Chondrocyte (in vitro differentiated cells): ENCODE data around the gene SP100. TPM values are rescaled to one million over a fixed set of nuclear protein-coding genes. Genes with fewer than 3 reads are reported as not detected.

Experiments
- DNase-seq: peaks from one replicate; pipeline ENCODE4 v3.0.0; 2021; ENCODE audit warnings: mixed read lengths, low spot score
- H3K27ac Mint-ChIP-seq: one replicate; pipeline ENCODE4 v1.8.0; 2021; ENCODE audit warnings: mild to moderate bottlenecking, moderate library complexity, mixed read lengths; ENCODE audit not compliant: unreplicated experiment
- H3K27me3 Mint-ChIP-seq: 2 replicates; pipeline ENCODE4 v1.8.0; 2021; ENCODE audit warnings: low read depth, mixed read lengths
- H3K36me3 Mint-ChIP-seq: 2 replicates; pipeline ENCODE4 v1.8.0; 2021; ENCODE audit warnings: low read depth, mixed read lengths
- H3K4me1 Mint-ChIP-seq: 2 replicates; pipeline ENCODE4 v1.8.0; 2021; ENCODE audit warnings: low read depth, mild to moderate bottlenecking, mixed read lengths
- H3K4me3 Mint-ChIP-seq: one replicate; pipeline ENCODE4 v1.8.0; 2021; ENCODE audit warnings: mild to moderate bottlenecking, moderate library complexity, mixed read lengths; ENCODE audit not compliant: unreplicated experiment
- H3K9me3 Mint-ChIP-seq: 2 replicates; pipeline ENCODE4 v1.8.0; 2021; ENCODE audit warnings: low read depth, mixed read lengths
- total RNA-seq: library from RNA; stranded (reverse); gene quantifications from 3 replicates; pipeline ENCODE4 v1.2.1, GENCODE V29; 2021
- TF ChIP-seq, protein P1 (sequence below): fragments of 200-600 bp; sonication (generic); IDR thresholded peaks from 2 replicates; pipeline ENCODE4 v1.5.0; 2021; ENCODE audit warnings: antibody characterized with exemption, mild to moderate bottlenecking, moderate library complexity

The SP100 gene
- total RNA-seq, 1 donor from 2014 or later: 57.6 TPM

DNA sequence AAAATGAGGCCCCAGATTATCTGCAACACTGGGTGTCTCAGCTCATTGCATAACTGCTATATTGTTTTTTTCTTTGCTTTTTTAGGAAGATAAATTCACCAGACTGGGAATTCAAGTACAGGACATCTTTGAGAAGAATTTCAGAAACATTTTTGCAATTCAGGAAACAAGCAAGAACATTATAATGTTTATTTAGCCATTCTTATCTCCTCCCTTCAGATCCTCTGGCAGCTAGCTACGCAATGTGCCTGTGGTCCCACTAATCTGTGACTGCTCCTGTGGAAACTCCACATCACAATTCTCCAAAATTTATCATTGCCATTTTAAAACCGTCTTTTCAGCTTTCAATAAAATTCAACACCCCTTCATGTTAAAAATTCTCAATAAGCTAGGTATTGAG lies 126.8 kb downstream of the SP100 start:
- Mint-ChIP-seq H3K9me3 (peaks cover 26% of the 10 kb centered on the region), H3K27ac (no peak overlapping the region), H3K4me1 (peaks cover 15% of the 10 kb centered on the region), H3K27me3 (no peaks in the 10 kb centered on the region), H3K4me3 (no peak overlapping the region), H3K36me3 (peaks cover 20% of the 10 kb centered on the region)
- no peak for DNase-seq
- TF ChIP-seq, protein P1, sequence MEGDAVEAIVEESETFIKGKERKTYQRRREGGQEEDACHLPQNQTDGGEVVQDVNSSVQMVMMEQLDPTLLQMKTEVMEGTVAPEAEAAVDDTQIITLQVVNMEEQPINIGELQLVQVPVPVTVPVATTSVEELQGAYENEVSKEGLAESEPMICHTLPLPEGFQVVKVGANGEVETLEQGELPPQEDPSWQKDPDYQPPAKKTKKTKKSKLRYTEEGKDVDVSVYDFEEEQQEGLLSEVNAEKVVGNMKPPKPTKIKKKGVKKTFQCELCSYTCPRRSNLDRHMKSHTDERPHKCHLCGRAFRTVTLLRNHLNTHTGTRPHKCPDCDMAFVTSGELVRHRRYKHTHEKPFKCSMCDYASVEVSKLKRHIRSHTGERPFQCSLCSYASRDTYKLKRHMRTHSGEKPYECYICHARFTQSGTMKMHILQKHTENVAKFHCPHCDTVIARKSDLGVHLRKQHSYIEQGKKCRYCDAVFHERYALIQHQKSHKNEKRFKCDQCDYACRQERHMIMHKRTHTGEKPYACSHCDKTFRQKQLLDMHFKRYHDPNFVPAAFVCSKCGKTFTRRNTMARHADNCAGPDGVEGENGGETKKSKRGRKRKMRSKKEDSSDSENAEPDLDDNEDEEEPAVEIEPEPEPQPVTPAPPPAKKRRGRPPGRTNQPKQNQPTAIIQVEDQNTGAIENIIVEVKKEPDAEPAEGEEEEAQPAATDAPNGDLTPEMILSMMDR: no peak

DNA sequence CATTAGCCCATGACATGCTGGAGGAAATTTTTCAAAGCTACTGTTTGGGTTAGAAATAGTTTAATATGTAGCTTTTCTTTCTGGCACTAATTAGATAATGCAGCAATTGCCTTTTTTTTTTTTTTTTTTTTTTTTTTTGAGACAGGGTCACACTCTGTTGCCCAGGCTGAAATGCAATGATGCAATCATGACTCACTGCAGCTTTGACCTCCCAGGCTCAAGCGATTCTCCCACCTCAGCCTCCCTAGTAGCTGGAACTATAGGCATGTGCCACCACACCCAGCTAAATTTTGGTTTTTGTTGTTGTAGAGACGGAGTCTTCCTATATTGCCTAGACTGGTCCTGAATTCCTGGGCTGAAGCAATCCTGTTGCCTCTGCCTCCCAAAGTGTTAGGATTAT lies 136.2 kb downstream of the SP100 start:
- H3K36me3 Mint-ChIP-seq: peaks cover 5% of the 10 kb centered on the region
- peaks cover 7% of the 10 kb centered on the region for H3K27me3 Mint-ChIP-seq

DNA sequence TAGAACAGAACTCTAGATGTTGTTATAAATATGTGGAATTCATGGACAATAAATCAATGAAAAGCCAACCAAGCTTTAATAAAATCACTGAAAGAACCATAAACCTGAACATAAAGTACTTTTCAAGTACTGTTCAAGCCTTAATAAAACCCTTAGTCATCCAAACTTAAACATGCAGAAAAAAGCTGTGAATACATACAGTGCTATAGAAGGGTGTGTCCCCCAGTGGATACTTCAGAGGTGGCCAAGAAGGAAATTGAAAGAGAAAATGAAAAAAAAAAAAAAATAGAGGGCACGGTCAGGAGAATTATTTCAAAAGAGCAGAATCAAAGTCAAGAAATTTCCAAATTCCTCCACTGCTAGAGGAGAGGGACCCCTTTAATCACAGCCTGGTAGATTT lies 141.1 kb downstream of the SP100 start:
- no peak for DNase-seq
- no peak overlapping the region for H3K27ac Mint-ChIP-seq
- no peak overlapping the region for H3K4me3 Mint-ChIP-seq
- no peaks in the 10 kb centered on the region for H3K4me1 Mint-ChIP-seq
- H3K9me3 Mint-ChIP-seq: peaks cover 15% of the 10 kb centered on the region
- H3K36me3 Mint-ChIP-seq: peaks cover 5% of the 10 kb centered on the region
- TF ChIP-seq, protein P1: no peak
- H3K27me3 Mint-ChIP-seq: peaks cover 23% of the 10 kb centered on the region

More for the DNA sequence above, 136.2 kb downstream of the SP100 start:
- peaks cover 15% of the 10 kb centered on the region for H3K9me3 Mint-ChIP-seq
- H3K4me3 Mint-ChIP-seq: no peak overlapping the region
- no peaks in the 10 kb centered on the region for H3K4me1 Mint-ChIP-seq
- TF ChIP-seq, protein P1: no peak
- DNase-seq: no peak
- H3K27ac Mint-ChIP-seq: no peak overlapping the region

DNA sequence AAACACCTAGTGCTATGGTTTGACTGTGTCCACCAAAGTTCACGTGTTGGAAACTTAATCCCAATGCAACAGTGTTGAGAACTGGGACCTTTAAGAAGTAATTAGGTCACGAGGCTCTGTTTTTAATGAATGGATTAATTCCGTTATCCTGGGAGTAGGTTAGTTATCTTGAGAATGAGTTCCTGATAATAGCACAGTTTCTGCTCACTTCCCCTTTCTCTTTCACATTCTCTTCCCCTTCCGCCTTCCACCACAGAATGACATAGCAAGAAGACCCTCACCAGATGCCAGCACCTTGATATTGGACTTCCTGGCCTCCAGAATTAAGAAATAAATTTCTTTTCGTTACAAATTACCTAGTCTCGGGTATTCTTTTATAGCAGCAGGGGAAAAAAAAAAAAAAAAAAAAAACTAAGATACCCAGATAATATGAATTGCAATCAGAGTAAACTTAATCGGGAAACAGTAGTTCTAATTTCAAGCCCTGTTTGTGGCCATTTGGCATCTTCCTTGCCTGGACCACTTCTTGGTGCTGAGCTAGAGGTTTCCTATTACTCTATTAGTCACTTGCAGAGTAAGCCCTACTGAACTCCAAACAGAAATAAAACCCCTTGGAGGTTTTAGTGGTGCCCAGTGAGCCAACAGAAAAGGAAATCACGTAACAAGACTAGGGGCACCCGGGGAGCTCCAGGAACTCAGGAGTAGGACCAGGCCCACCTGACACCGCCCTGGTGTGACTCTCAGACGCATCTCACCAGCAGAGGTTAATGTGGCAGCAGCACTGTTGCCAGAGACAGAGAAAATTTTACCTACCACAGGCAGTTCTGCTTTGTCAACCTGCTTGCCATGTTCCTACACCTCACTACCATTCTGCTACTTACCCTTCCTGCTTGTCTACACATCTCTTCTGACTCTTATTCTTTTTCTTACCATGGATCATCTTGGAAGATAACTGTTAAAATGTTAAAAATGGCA lies 149.1 kb downstream of the SP100 start:
- Mint-ChIP-seq H3K4me3 (no peak overlapping the region), H3K36me3 (no peaks in the 10 kb centered on the region), H3K9me3 (peaks cover 3% of the 10 kb centered on the region), H3K27me3 (peaks cover 11% of the 10 kb centered on the region), H3K4me1 (no peaks in the 10 kb centered on the region), H3K27ac (no peak overlapping the region)
- no peak for DNase-seq
- TF ChIP-seq, protein P1: no peak

DNA sequence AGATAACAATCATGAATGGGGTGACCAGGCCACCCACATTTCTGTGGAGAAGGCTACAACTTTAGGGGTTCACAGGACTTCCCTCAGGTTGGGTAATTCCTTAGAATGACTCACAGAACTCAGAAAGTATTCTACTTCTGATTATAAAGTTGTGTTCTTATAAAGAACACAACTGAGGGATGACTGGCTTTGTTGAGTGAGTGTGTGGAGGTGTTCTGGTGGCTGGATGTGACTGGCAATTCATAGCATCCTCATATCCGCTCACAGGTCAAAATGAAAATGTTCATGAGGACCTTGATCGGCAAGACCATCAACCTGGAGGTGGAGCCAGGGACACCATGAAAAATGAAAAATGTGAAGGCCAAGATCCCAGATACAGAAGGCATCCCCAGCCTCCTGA lies 153.3 kb downstream of the SP100 start:
- Mint-ChIP-seq H3K4me3 (no peak overlapping the region), H3K4me1 (no peaks in the 10 kb centered on the region), H3K27ac (no peak overlapping the region)

More for the DNA sequence above, 153.3 kb downstream of the SP100 start:
- Mint-ChIP-seq H3K36me3 (peaks cover 3% of the 10 kb centered on the region), H3K27me3 (peaks cover 22% of the 10 kb centered on the region), H3K9me3 (peaks cover 6% of the 10 kb centered on the region)
- TF ChIP-seq, protein P1: no peak
- DNase-seq: no peak
